Subcutaneous preadipocyte (primary cell): Measurements from ENCODE around the gene OSBPL8. TPM values are rescaled to one million over a fixed set of nuclear protein-coding genes. Genes with fewer than 3 reads are reported as not detected.

Experiments
- small RNA-seq: library from RNA; depleted of rRNA; stranded (forward); fragments of <200 nt; gene quantifications from one replicate; pipeline ENCODE3, GENCODE V24; 2012
- total RNA-seq: library from RNA; depleted of rRNA; stranded (reverse); fragments of >200 nt; gene quantifications from 2 replicates; pipeline ENCODE4 v1.2.3, GENCODE V29; 2012

OSBPL8 gene, protein sequence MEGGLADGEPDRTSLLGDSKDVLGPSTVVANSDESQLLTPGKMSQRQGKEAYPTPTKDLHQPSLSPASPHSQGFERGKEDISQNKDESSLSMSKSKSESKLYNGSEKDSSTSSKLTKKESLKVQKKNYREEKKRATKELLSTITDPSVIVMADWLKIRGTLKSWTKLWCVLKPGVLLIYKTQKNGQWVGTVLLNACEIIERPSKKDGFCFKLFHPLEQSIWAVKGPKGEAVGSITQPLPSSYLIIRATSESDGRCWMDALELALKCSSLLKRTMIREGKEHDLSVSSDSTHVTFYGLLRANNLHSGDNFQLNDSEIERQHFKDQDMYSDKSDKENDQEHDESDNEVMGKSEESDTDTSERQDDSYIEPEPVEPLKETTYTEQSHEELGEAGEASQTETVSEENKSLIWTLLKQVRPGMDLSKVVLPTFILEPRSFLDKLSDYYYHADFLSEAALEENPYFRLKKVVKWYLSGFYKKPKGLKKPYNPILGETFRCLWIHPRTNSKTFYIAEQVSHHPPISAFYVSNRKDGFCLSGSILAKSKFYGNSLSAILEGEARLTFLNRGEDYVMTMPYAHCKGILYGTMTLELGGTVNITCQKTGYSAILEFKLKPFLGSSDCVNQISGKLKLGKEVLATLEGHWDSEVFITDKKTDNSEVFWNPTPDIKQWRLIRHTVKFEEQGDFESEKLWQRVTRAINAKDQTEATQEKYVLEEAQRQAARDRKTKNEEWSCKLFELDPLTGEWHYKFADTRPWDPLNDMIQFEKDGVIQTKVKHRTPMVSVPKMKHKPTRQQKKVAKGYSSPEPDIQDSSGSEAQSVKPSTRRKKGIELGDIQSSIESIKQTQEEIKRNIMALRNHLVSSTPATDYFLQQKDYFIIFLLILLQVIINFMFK
- 87.1 and 105 TPM in 2 replicates for total RNA-seq

GRCh38 chr12:76559400-76560085, at the start of gene OSBPL8:
TSS of gene OSBPL8 (minus strand) at chr12:76559771. CDS start at chr12:76487551, 72,220 bp downstream.

DNA sequence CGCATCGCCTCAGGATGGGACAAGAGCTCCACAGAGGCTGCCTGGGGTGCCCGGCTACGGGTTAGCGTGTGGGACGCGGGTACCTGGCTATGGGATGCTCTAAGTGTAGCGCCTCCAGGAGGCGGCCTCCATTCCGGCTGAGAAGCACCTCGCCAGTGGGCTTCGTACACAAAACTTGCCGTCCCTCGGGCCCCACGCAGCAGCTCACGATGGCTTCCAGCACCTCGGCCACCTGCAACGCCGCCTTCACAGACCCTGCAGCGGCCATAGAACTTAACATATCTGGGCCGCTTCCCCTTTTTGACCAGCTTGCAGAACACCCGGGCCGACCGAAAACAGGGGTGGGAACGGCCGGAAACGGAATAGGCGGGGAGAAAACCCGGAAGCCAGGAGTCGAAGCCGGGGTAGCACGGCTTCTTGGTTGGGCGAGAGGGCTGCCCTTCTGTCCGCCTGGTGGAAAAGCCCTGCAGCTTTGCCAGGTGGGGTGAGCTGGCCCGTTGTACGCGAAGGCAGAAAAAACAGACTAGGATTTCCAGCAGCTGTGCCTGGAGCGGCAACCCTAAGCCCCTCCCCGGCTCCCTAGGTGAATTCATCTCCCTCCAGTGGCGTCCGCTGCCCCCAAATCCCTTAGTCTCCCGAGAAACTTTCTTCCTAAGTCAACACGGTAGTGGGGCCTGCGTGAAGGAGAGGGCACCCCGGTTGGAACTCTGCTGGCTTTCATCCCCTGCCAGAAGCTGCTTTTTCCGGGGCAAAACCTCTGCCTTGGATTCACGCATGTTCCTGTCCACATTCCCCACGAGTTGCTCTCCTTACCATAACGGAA, 211.3 kb downstream of the OSBPL8 start, which contains the start of gene BBS10:
BBS10 (minus strand) TSS at position 337 of the 823 bp plus-strand sequence; CDS start at position 280, 57 bp downstream.

Small RNA genes within 50 kb of the gene (small RNA-seq; reads per million reads assigned to genes)
- gene RN7SKP172, result 0.19 reads per million

Other genes starting within 250 kb of the OSBPL8 start
- gene BBS10, start 211.4 kb downstream of the OSBPL8 start, total RNA-seq, result 8.8 and 11.5 TPM in 2 replicates
- 40.1 and 46.3 TPM in 2 replicates for gene ZDHHC17, start 204.3 kb upstream of the OSBPL8 start, total RNA-seq